ENCODE results near the gene JMJD6.

GRCh38 chr17:76722279-76722678, 4.1 kb downstream of the JMJD6 start:
- TF ChIP-seq GATA3 (IDR thresholded peaks at IDR 0.05; ENCODE audit: low read depth, low read length) = no peak
- no peak for TF ChIP-seq GATA2 (IDR thresholded peaks at IDR 0.05; ENCODE audit: low read depth, low read length)

All from SH-SY5Y (cell line).